Mucosa of descending colon (tissue), 3 donors: ENCODE measurements around the gene SYT7. TPM values are rescaled to one million over a fixed set of nuclear protein-coding genes. Genes with fewer than 3 reads are reported as not detected.

Experiments
- ATAC-seq: fragments of 200-7000 bp; cut with Tn5 transposase; one replicate; pipeline ENCODE4 v1.9.1; 2020; ENCODE audit warnings: mild to moderate bottlenecking, moderate library complexity
- DNase-seq, 3 donors: peaks; one replicate each; pipeline ENCODE4 v3.0.0-alpha.2; 2020
- H3K36me3 ChIP-seq: fragments of 200-600 bp; one replicate; pipeline ENCODE4 v1.8.0; 2021; ENCODE audit warnings: low read depth, mild to moderate bottlenecking
- H3K4me1 ChIP-seq: fragments of 200-600 bp; one replicate; pipeline ENCODE4 v1.8.0; 2021; ENCODE audit warnings: low read depth, mild to moderate bottlenecking
- H3K4me3 ChIP-seq: fragments of 200-600 bp; one replicate; pipeline ENCODE4 v1.8.0; 2021; ENCODE audit warnings: mild to moderate bottlenecking
- H3K9me3 ChIP-seq: fragments of 200-600 bp; one replicate; pipeline ENCODE4 v1.8.0; 2021; ENCODE audit warnings: mild to moderate bottlenecking
- intact Hi-C, 2 donors: fragments of 100-400 bp; cut with DNase I in 1 of 2; cut with micrococcal nuclease in 1 of 2; formaldehyde crosslinking; loops; one replicate each; pipeline versions ENCODE4 v1.11.0 to v1.11.1; 2022; cut with DNase I, micrococcal nuclease
- total RNA-seq, 3 donors: library from RNA; stranded (reverse); fragmentation: NEBNext Ultra II Directional in 2 of 3; extraction: Animal tissue kit (Norgen Biotek cat#: 25700) in 2 of 3; gene quantifications; one replicate each; pipeline versions ENCODE4 v1.2.1 to v1.2.4, GENCODE V29; 2021 to 2023
- TF ChIP-seq, protein P1 (sequence below): fragments of 200-600 bp; IDR thresholded peaks from one replicate; pipeline ENCODE4 v1.8.0; 2022; ENCODE audit warnings: antibody characterized with exemption, mild to moderate bottlenecking
- donor health status: DM: no; HTN: no; CAD: no; lungs with moderate emphysema.
- donor health status: DM: no; HTN: no; CAD: no.
- donor health status: DM: no; HTN: yes; CAD: no.

SYT7 gene
- total RNA-seq, 3 donors from 2014 or later, result 8.2 to 19.7 (median 19.0) TPM

- Histone ChIP-seq H3K9me3 (no peaks in the 10 kb centered on the region), H3K36me3 (no peaks in the 10 kb centered on the region), H3K4me3 (no peak overlapping the region), H3K4me1 (no peaks in the 10 kb centered on the region)
- TF ChIP-seq, protein P1, sequence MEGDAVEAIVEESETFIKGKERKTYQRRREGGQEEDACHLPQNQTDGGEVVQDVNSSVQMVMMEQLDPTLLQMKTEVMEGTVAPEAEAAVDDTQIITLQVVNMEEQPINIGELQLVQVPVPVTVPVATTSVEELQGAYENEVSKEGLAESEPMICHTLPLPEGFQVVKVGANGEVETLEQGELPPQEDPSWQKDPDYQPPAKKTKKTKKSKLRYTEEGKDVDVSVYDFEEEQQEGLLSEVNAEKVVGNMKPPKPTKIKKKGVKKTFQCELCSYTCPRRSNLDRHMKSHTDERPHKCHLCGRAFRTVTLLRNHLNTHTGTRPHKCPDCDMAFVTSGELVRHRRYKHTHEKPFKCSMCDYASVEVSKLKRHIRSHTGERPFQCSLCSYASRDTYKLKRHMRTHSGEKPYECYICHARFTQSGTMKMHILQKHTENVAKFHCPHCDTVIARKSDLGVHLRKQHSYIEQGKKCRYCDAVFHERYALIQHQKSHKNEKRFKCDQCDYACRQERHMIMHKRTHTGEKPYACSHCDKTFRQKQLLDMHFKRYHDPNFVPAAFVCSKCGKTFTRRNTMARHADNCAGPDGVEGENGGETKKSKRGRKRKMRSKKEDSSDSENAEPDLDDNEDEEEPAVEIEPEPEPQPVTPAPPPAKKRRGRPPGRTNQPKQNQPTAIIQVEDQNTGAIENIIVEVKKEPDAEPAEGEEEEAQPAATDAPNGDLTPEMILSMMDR, result no peak
- intact Hi-C loops, result no loop called here
- ATAC-seq, result peak; percentile 43
- peak in 1 of 3 donors; percentile 12 for DNase-seq
Observed at GRCh38 chr11:61541598-61541997, 39.3 kb downstream of the SYT7 start.

- ATAC-seq (no peak), DNase-seq (no peak)
- intact Hi-C loops, result no loop called here
- Histone ChIP-seq H3K4me3 (no peak overlapping the region), H3K36me3 (no peaks in the 10 kb centered on the region), H3K4me1 (no peaks in the 10 kb centered on the region), H3K9me3 (no peaks in the 10 kb centered on the region)
- TF ChIP-seq, protein P1, result no peak
Observed at GRCh38 chr11:61540528-61540927, 40.3 kb downstream of the SYT7 start.

DNA sequence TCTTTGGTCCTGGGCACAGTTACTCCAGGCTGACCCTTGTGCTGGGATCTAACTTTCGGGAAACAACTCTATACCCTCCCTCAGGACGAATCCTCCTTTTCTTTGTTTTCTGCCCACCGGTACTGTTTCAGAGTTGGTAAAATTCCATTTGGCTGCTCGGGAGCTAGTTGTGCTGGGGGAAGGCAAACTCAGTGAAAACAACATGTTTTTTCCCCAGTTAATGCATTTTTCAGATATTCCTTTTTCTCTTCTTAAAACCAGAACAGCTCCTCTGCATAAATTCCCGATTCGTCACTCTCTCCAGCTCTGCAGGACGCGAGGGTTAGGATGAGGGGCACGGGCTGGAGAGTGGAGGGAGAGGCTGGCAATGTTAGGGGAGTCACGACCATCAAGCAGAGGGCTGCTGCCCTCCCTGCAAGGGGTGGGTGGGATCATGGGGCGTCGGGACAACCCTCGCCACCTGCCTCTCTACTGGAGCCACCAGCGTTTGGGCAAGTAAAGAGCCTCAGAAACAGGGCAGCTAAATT is 41.0 kb downstream of the SYT7 start:
- Histone ChIP-seq H3K4me1 (peaks cover 3% of the 10 kb centered on the region), H3K9me3 (no peaks in the 10 kb centered on the region), H3K36me3 (no peaks in the 10 kb centered on the region), H3K4me3 (no peak overlapping the region)
- TF ChIP-seq, protein P1, result no peak
- DNase-seq (no peak), ATAC-seq (no peak)
- intact Hi-C loops, result no loop called here

- ATAC-seq (no peak), DNase-seq (no peak)
- Histone ChIP-seq H3K4me3 (no peak overlapping the region), H3K36me3 (no peaks in the 10 kb centered on the region), H3K4me1 (peaks cover 9% of the 10 kb centered on the region), H3K9me3 (no peaks in the 10 kb centered on the region)
- TF ChIP-seq, protein P1, result no peak
- intact Hi-C loops, result no loop called here
Observed at GRCh38 chr11:61539006-61539405, 41.9 kb downstream of the SYT7 start.

DNA sequence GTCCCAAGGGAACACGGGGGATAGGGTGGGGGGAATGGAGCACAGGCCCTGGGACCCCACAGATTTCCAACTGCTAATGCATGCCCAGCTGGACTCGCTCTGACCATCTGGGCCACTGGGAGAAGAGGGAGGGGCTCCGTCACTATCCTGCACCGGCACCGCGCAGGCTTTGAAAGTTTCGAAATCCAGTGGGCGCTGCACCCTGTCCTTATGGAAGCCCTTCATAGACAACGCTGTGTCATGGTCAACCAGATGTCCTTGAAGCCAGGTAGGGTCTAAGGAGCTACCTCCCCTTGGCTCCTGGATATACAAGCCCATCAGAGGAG is 42.3 kb downstream of the SYT7 start:
- no peaks in the 10 kb centered on the region for H3K36me3 ChIP-seq
- H3K4me3 ChIP-seq, result no peak overlapping the region
- intact Hi-C loops, result no loop called here
- H3K4me1 ChIP-seq, result peaks cover 13% of the 10 kb centered on the region
- DNase-seq (no peak), ATAC-seq (no peak)
- TF ChIP-seq, protein P1, result no peak
- H3K9me3 ChIP-seq, result no peaks in the 10 kb centered on the region

DNA sequence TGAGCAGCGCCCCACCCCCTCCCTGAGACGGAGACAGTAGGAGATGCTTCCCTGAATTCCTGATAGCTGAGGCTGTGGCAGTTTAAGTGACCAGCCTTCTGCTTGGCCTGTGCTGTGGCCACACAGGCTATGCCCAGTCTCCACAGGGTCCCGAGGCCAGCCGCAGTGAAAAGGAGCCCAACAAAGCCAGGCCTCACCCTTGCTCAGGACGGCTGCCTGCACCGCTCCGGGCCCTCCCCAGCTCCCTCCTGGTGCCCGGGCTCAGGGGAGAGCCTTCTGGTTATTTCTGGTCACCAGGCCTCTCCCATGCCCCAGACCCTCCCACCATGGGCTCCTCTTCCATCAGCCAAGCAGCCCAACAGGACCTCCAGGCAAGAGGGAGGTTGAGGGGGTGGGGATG is 43.5 kb downstream of the SYT7 start:
- DNase-seq, result no peak
- no peaks in the 10 kb centered on the region for H3K36me3 ChIP-seq
- TF ChIP-seq, protein P1, result no peak
- intact Hi-C loops, result no loop called here
- no peak for ATAC-seq
- no peak overlapping the region for H3K4me3 ChIP-seq
- H3K4me1 ChIP-seq, result peaks cover 24% of the 10 kb centered on the region
- H3K9me3 ChIP-seq, result no peaks in the 10 kb centered on the region
